ENCODE data around the gene CCNJL. TPM values are rescaled to one million over a fixed set of nuclear protein-coding genes. Genes with fewer than 3 reads are reported as not detected.

The CCNJL gene
- total RNA-seq, 1 donor, result 0.86 TPM

GRCh38 chr5:160306696-160307095 is 5.7 kb downstream of the CCNJL start:
- no peak for TF ChIP-seq CTCF (IDR thresholded peaks at IDR 0.05; ENCODE audit: insufficient read depth, low read depth, low read length)
- no peak overlapping the region for H3K4me3 ChIP-seq (ENCODE audit: low read depth, low read length)

GRCh38 chr5:160305319-160305718 is 7.0 kb downstream of the CCNJL start:
- no peak for DNase-seq (ENCODE audit: low read depth)
- H3K4me3 ChIP-seq (ENCODE audit: low read depth, low read length), result no peak overlapping the region
- no peak for TF ChIP-seq CTCF (IDR thresholded peaks at IDR 0.05; ENCODE audit: insufficient read depth, low read depth, low read length)

More at GRCh38 chr5:160306696-160307095, 5.7 kb downstream of the CCNJL start:
- DNase-seq (ENCODE audit: low read depth), result no peak

- DNase-seq (ENCODE audit: low read depth), result no peak
- H3K4me3 ChIP-seq (ENCODE audit: low read depth, low read length), result no peak overlapping the region
- no peak for TF ChIP-seq CTCF (IDR thresholded peaks at IDR 0.05; ENCODE audit: insufficient read depth, low read depth, low read length)
Observed at GRCh38 chr5:160303690-160304089, 8.7 kb downstream of the CCNJL start.

- DNase-seq (ENCODE audit: low read depth), result peak; percentile 72
- no peak for TF ChIP-seq CTCF (IDR thresholded peaks at IDR 0.05; ENCODE audit: insufficient read depth, low read depth, low read length)
- H3K4me3 ChIP-seq (ENCODE audit: low read depth, low read length), result no peak overlapping the region
Observed at GRCh38 chr5:160298189-160298588, 14.2 kb downstream of the CCNJL start.

- no peak overlapping the region for H3K4me3 ChIP-seq (ENCODE audit: low read depth, low read length)
- TF ChIP-seq CTCF (IDR thresholded peaks at IDR 0.05; ENCODE audit: insufficient read depth, low read depth, low read length), result no peak
- DNase-seq (ENCODE audit: low read depth), result no peak
Observed at GRCh38 chr5:160297776-160298175, 14.6 kb downstream of the CCNJL start.

- TF ChIP-seq CTCF (IDR thresholded peaks at IDR 0.05; ENCODE audit: insufficient read depth, low read depth, low read length), result no peak
- H3K4me3 ChIP-seq (ENCODE audit: low read depth, low read length), result no peak overlapping the region
- no peak for DNase-seq (ENCODE audit: low read depth)
Observed at GRCh38 chr5:160297004-160297403, 15.4 kb downstream of the CCNJL start.

- H3K4me3 ChIP-seq (ENCODE audit: low read depth, low read length), result no peak overlapping the region
- no peak for TF ChIP-seq CTCF (IDR thresholded peaks at IDR 0.05; ENCODE audit: insufficient read depth, low read depth, low read length)
- no peak for DNase-seq (ENCODE audit: low read depth)
Observed at GRCh38 chr5:160296496-160296895, 15.9 kb downstream of the CCNJL start.
